ENCODE measurements around the gene SRSF9.

DNA sequence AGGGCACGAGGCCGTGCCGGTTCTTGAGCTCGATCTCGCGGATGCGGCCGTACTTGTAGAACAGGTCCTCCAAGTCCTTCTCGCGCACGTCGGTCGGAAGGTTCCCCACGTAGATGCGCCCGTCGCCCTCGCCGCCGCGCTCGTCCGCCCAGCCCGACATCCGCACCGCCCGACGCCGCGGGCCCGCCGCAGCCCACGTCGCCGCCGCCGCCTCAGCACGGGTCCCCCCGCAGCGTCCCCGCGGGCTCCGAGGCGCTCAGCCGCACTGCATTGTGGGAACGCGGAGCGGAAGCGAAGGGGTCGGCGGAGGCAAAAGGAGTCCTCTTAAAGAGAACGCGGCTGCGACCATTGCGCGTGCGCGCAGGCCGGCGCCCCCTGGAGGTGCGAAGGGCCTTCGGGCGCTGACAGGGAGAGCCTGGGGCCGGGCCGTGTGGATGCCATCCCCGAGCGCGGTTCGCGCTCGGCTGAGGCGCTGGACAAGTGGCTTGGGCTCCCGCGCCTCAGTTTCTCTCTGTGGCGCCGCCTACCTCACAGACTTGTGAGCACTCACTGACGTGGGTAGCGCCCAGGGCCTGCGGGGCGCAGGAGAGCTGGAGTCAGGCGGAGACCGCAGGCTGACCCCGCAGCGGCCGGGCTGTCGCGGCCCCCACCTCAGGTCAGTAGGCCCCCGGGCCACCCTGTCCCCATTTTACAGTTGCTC, at the start of gene SRSF9:
- TF ChIP-seq, protein P1, sequence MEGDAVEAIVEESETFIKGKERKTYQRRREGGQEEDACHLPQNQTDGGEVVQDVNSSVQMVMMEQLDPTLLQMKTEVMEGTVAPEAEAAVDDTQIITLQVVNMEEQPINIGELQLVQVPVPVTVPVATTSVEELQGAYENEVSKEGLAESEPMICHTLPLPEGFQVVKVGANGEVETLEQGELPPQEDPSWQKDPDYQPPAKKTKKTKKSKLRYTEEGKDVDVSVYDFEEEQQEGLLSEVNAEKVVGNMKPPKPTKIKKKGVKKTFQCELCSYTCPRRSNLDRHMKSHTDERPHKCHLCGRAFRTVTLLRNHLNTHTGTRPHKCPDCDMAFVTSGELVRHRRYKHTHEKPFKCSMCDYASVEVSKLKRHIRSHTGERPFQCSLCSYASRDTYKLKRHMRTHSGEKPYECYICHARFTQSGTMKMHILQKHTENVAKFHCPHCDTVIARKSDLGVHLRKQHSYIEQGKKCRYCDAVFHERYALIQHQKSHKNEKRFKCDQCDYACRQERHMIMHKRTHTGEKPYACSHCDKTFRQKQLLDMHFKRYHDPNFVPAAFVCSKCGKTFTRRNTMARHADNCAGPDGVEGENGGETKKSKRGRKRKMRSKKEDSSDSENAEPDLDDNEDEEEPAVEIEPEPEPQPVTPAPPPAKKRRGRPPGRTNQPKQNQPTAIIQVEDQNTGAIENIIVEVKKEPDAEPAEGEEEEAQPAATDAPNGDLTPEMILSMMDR (conservative IDR thresholded peaks at IDR 0.05), result peak; percentile 77
- TF ChIP-seq EZH2 (IDR thresholded peaks at IDR 0.05; ENCODE audit: low read depth), result no peak

Data from PC-9 (cell line).